Esophagus squamous epithelium (tissue), 4 donors: ENCODE results near the gene PDE7B.

Experiments
- CTCF ChIP-seq, 6 experiments: fragments of 450-650 bp in 4 of 6; fragments of 200-600 bp in 2 of 6; sonication (generic) in 2 of 6; IDR thresholded peaks; one replicate each; pipeline ENCODE4 v1.5.1; 2016 to 2019; ENCODE audit warnings: antibody characterized with exemption in 6 of 6, mild to moderate bottlenecking in 4 of 6, moderate library complexity in 4 of 6
- POLR2A ChIP-seq, 4 donors: fragments of 450-650 bp; IDR thresholded peaks; one replicate each; pipeline ENCODE4 v1.6.1; 2017; ENCODE audit warnings: antibody characterized with exemption in 4 of 4, mild to moderate bottlenecking in 4 of 4, moderate library complexity in 3 of 4

GRCh38 chr6:136093835-136094234 is 242.3 kb downstream of the PDE7B start:
- no peak for TF ChIP-seq CTCF (IDR thresholded peaks at IDR 0.05)
- no peak for TF ChIP-seq POLR2A (IDR thresholded peaks at IDR 0.05)
